ENCODE measurements around the gene TRAK1.

TRAK1 gene

GRCh38 chr3:42128526-42128925 lies 37.4 kb downstream of the TRAK1 start:
- no peak for DNase-seq

GRCh38 chr3:42129014-42129953 lies 38.1 kb downstream of the TRAK1 start:
- DNase-seq: no peak

GRCh38 chr3:42130007-42130328 lies 38.8 kb downstream of the TRAK1 start:
- DNase-seq: no peak

- DNase-seq: no peak
Observed at GRCh38 chr3:42130329-42131070, 39.3 kb downstream of the TRAK1 start.

GRCh38 chr3:42133500-42134298 lies 42.5 kb downstream of the TRAK1 start:
- DNase-seq: no peak

GRCh38 chr3:42134867-42135464 lies 43.8 kb downstream of the TRAK1 start:
- no peak for DNase-seq

- DNase-seq: no peak
Observed at GRCh38 chr3:42139621-42140453, 48.7 kb downstream of the TRAK1 start.

GRCh38 chr3:42140665-42141203 lies 49.6 kb downstream of the TRAK1 start:
- no peak for DNase-seq

- no peak for DNase-seq
Observed at GRCh38 chr3:42143440-42143839, 52.3 kb downstream of the TRAK1 start.

GRCh38 chr3:42144209-42144608 lies 53.1 kb downstream of the TRAK1 start:
- no peak for DNase-seq

- DNase-seq: no peak
Observed at GRCh38 chr3:42148086-42148848, 57.1 kb downstream of the TRAK1 start.

GRCh38 chr3:42148982-42149432 lies 57.9 kb downstream of the TRAK1 start:
- DNase-seq: no peak

- no peak for DNase-seq
Observed at GRCh38 chr3:42149532-42149931, 58.4 kb downstream of the TRAK1 start.

- no peak for DNase-seq
Observed at GRCh38 chr3:42149975-42150374, 58.8 kb downstream of the TRAK1 start.

GRCh38 chr3:42151596-42152168 lies 60.5 kb downstream of the TRAK1 start:
- no peak for DNase-seq

GRCh38 chr3:42152193-42152592 lies 61.0 kb downstream of the TRAK1 start:
- no peak for DNase-seq

- DNase-seq: no peak
Observed at GRCh38 chr3:42153039-42153438, 61.9 kb downstream of the TRAK1 start.

- DNase-seq: no peak
Observed at GRCh38 chr3:42157540-42158538, 66.7 kb downstream of the TRAK1 start.

GRCh38 chr3:42159147-42159546 lies 68.0 kb downstream of the TRAK1 start:
- no peak for DNase-seq
